Liver (tissue), 9 donors: ENCODE results near the gene DAB1. TPM values are rescaled to one million over a fixed set of nuclear protein-coding genes. Genes with fewer than 3 reads are reported as not detected.

Source experiments
- DNase-seq: peaks from one replicate; pipeline ENCODE4 v3.0.0-alpha.2; 2017; ENCODE audit warnings: low spot score
- H3K27ac ChIP-seq, 2 donors: one replicate each; pipeline ENCODE4 v1.7.0; 2013; ENCODE audit warnings: inconsistent platforms in 2 of 2, low read length in 2 of 2, control low read depth in 1 of 2, low read depth in 1 of 2, mild to moderate bottlenecking in 1 of 2
- H3K27me3 ChIP-seq, 4 donors: one replicate each; pipeline versions ENCODE4 v1.6.1 to v1.7.0; 2013; ENCODE audit warnings: low read length in 3 of 4, inconsistent platforms in 1 of 4, mild to moderate bottlenecking in 1 of 4, moderate library complexity in 1 of 4; ENCODE audit not compliant: control insufficient read depth in 4 of 4, insufficient read depth in 4 of 4
- H3K36me3 ChIP-seq, 4 donors: one replicate each; pipeline versions ENCODE4 v1.6.1 to v1.7.0; 2013; ENCODE audit warnings: low read length in 3 of 4, mild to moderate bottlenecking in 3 of 4, low read depth in 1 of 4, moderate library complexity in 1 of 4; ENCODE audit not compliant: control insufficient read depth in 4 of 4, insufficient read depth in 3 of 4
- H3K4me1 ChIP-seq, 4 donors: one replicate each; pipeline versions ENCODE4 v1.6.1 to v1.7.0; 2013; ENCODE audit warnings: low read length in 3 of 4, mild to moderate bottlenecking in 3 of 4, moderate library complexity in 1 of 4; ENCODE audit not compliant: control insufficient read depth in 4 of 4, insufficient read depth in 4 of 4
- H3K4me3 ChIP-seq, 3 donors: one replicate each; pipeline versions ENCODE4 v1.6.1 to v1.7.0; 2013; ENCODE audit warnings: low read length in 3 of 3, control low read depth in 1 of 3, low read depth in 1 of 3, mild to moderate bottlenecking in 1 of 3
- H3K9ac ChIP-seq, 2 donors: one replicate each; pipeline ENCODE4 v1.7.0; 2013; ENCODE audit warnings: low read length in 2 of 2, mild to moderate bottlenecking in 2 of 2, moderate library complexity in 2 of 2, control low read depth in 1 of 2, low read depth in 1 of 2
- H3K9me3 ChIP-seq, 4 donors: one replicate each; pipeline versions ENCODE4 v1.6.1 to v1.7.0; 2013; ENCODE audit warnings: low read length in 3 of 4; ENCODE audit not compliant: control insufficient read depth in 4 of 4
- EGR1 ChIP-seq, 2 donors: IDR thresholded peaks; 2 replicates each; pipeline ENCODE4 v1.6.1; 2016 to 2018; ENCODE audit warnings: antibody characterized with exemption in 2 of 2, low read depth in 2 of 2
- FOXA2 ChIP-seq: IDR thresholded peaks from 2 replicates; pipeline ENCODE4 v1.6.1; 2016; ENCODE audit warnings: antibody characterized with exemption
- GABPA ChIP-seq, 2 donors: IDR thresholded peaks in 1 of 2; conservative IDR thresholded peaks in 1 of 2; 2 replicates each; pipeline ENCODE4 v1.6.1; 2016; ENCODE audit warnings: antibody characterized with exemption in 2 of 2, mild to moderate bottlenecking in 1 of 2, moderate library complexity in 1 of 2
- HNF4A ChIP-seq, 2 donors: conservative IDR thresholded peaks; 2 replicates each; pipeline ENCODE4 v1.6.1; 2016; ENCODE audit warnings: antibody characterized with exemption in 2 of 2, mild to moderate bottlenecking in 2 of 2
- HNF4G ChIP-seq: IDR thresholded peaks from 2 replicates; pipeline ENCODE4 v1.6.1; 2016; ENCODE audit warnings: antibody characterized with exemption
- JUND ChIP-seq, 2 donors: IDR thresholded peaks; 2 replicates each; pipeline ENCODE4 v1.6.1; 2016; ENCODE audit warnings: antibody characterized with exemption in 2 of 2
- MAX ChIP-seq: IDR thresholded peaks from 2 replicates; pipeline ENCODE4 v1.6.1; 2016; ENCODE audit warnings: antibody characterized with exemption
- NR2F2 ChIP-seq: IDR thresholded peaks from 2 replicates; pipeline ENCODE4 v1.6.1; 2016; ENCODE audit warnings: antibody characterized with exemption
- RAD21 ChIP-seq, 2 donors: IDR thresholded peaks; 2 replicates each; pipeline ENCODE4 v1.6.1; 2016; ENCODE audit warnings: antibody characterized with exemption in 2 of 2, mild to moderate bottlenecking in 2 of 2
- REST ChIP-seq: IDR thresholded peaks from 2 replicates; pipeline ENCODE4 v1.6.1; 2016; ENCODE audit warnings: antibody characterized with exemption, mild to moderate bottlenecking
- RXRA ChIP-seq, 2 donors: IDR thresholded peaks; 2 replicates each; pipeline ENCODE4 v1.6.1; 2017 to 2018; ENCODE audit warnings: antibody characterized with exemption in 2 of 2, mild to moderate bottlenecking in 1 of 2
- TAF1 ChIP-seq: conservative IDR thresholded peaks from 2 replicates; pipeline ENCODE4 v1.6.1; 2016; ENCODE audit warnings: antibody characterized with exemption, mild to moderate bottlenecking
- ZBTB33 ChIP-seq: IDR thresholded peaks from 2 replicates; pipeline ENCODE4 v1.6.1; 2016; ENCODE audit warnings: antibody characterized with exemption
- WGBS: extraction: QIAGEN DNeasy Blood & Tissue Kit; methylation state at CpG from one replicate; pipeline ENCODE4 v1.1.7; 2013; 5-methylcytosine and 5-hydroxymethylcytosine counted together
- polyA plus RNA-seq, 2 donors: library from polyadenylated mRNA; stranded (reverse) in 1 of 2; unstranded in 1 of 2; fragments of 200-250 nt in 1 of 2; fragments of >200 nt in 1 of 2; fragmentation: Nextera tagmentation in 1 of 2; extraction: Ambion mirVana in 1 of 2; gene quantifications; one replicate each; pipeline versions ENCODE4 v1.2.1 to v1.2.3, GENCODE V29; 2013 to 2015
- total RNA-seq, 2 donors: library from RNA; depleted of rRNA; stranded (reverse); fragments of >200 nt; gene quantifications; one replicate each; pipeline ENCODE4 v1.2.3, GENCODE V29; 2014
- TF ChIP-seq, protein P1 (sequence below): fragments of 150-350 bp; IDR thresholded peaks from 2 replicates; pipeline ENCODE4 v1.5.1; 2017; ENCODE audit warnings: improper control_type of control experiment, low read depth, low read length; ENCODE audit not compliant: missing input control
- TF ChIP-seq, protein P2 (sequence below): IDR thresholded peaks from 2 replicates; pipeline ENCODE4 v1.6.1; 2016; ENCODE audit warnings: antibody characterized with exemption
- donor health status: healthy.
- donor health status: healthy.
- donor health status: healthy.
- donor health status: healthy.
- donor health status: healthy.

DAB1 gene
- total and polyA plus RNA-seq, 4 donors, result 0.54 to 1.7 (median 1.2) TPM

- TF ChIP-seq, protein P1, sequence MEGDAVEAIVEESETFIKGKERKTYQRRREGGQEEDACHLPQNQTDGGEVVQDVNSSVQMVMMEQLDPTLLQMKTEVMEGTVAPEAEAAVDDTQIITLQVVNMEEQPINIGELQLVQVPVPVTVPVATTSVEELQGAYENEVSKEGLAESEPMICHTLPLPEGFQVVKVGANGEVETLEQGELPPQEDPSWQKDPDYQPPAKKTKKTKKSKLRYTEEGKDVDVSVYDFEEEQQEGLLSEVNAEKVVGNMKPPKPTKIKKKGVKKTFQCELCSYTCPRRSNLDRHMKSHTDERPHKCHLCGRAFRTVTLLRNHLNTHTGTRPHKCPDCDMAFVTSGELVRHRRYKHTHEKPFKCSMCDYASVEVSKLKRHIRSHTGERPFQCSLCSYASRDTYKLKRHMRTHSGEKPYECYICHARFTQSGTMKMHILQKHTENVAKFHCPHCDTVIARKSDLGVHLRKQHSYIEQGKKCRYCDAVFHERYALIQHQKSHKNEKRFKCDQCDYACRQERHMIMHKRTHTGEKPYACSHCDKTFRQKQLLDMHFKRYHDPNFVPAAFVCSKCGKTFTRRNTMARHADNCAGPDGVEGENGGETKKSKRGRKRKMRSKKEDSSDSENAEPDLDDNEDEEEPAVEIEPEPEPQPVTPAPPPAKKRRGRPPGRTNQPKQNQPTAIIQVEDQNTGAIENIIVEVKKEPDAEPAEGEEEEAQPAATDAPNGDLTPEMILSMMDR, result no peak
- no peak for TF ChIP-seq HNF4A (conservative IDR thresholded peaks at IDR 0.05)
- TF ChIP-seq RAD21 (IDR thresholded peaks at IDR 0.05), result no peak
- TF ChIP-seq RXRA (IDR thresholded peaks at IDR 0.05), result no peak
- TF ChIP-seq TAF1, result no peak
- no peak for TF ChIP-seq FOXA2
- TF ChIP-seq HNF4G, result no peak
- TF ChIP-seq EGR1 (IDR thresholded peaks at IDR 0.05; ENCODE audit: low read depth in 2 of 2), result no peak
Observed at GRCh38 chr1:57319165-57319564, 104.7 kb downstream of the DAB1 start (continued).

GRCh38 chr1:57316861-57317260 lies 107.0 kb downstream of the DAB1 start:
- H3K9me3 ChIP-seq, result no peaks in the 10 kb centered on the region
- no peak for DNase-seq
- H3K4me1 ChIP-seq, result no peaks in the 10 kb centered on the region
- H3K36me3 ChIP-seq, result no peaks in the 10 kb centered on the region
- H3K9ac ChIP-seq, result no peak overlapping the region
- no peaks in the 10 kb centered on the region for H3K27me3 ChIP-seq
- no peak overlapping the region for H3K4me3 ChIP-seq
- no peak for TF ChIP-seq EGR1 (IDR thresholded peaks at IDR 0.05; ENCODE audit: low read depth in 2 of 2)
- TF ChIP-seq RAD21 (IDR thresholded peaks at IDR 0.05), result no peak
- TF ChIP-seq GABPA (IDR thresholded peaks at IDR 0.05 in 1 of 2, conservative IDR thresholded peaks at IDR 0.05 in 1 of 2), result no peak
- no peak for TF ChIP-seq HNF4G
- no peak for TF ChIP-seq FOXA2
- TF ChIP-seq MAX, result no peak
- TF ChIP-seq, protein P2, sequence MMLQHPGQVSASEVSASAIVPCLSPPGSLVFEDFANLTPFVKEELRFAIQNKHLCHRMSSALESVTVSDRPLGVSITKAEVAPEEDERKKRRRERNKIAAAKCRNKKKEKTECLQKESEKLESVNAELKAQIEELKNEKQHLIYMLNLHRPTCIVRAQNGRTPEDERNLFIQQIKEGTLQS, result no peak
- no peak for TF ChIP-seq REST
- TF ChIP-seq ZBTB33, result no peak
- no peak for TF ChIP-seq JUND (IDR thresholded peaks at IDR 0.05)
- TF ChIP-seq TAF1, result no peak
- no peak for TF ChIP-seq NR2F2
- H3K27ac ChIP-seq, result no peak overlapping the region
- WGBS, result 93% methylated on average over 4 of the region's 4 CpGs
